ENCODE data around the gene KLF3.

DNA sequence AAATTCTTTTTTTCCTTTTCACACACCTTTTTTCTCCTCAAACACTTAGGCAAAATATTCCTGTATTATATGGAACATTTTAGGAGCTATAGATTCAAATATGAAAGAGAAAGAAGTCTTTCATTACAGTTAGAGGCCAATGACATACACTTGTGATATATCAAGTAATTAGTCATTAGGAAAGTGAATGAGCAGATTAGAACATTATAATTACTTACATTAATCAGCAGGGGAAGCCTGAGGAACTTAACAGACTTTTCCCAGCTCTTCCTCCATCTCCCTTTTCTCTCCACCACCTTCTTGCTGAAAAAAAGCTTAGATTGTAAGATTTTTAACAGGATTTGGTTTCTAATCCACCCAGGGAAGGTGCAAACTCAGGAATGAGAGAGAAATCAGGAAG, 29.6 kb downstream of the KLF3 start:
- TF ChIP-seq, protein P1, sequence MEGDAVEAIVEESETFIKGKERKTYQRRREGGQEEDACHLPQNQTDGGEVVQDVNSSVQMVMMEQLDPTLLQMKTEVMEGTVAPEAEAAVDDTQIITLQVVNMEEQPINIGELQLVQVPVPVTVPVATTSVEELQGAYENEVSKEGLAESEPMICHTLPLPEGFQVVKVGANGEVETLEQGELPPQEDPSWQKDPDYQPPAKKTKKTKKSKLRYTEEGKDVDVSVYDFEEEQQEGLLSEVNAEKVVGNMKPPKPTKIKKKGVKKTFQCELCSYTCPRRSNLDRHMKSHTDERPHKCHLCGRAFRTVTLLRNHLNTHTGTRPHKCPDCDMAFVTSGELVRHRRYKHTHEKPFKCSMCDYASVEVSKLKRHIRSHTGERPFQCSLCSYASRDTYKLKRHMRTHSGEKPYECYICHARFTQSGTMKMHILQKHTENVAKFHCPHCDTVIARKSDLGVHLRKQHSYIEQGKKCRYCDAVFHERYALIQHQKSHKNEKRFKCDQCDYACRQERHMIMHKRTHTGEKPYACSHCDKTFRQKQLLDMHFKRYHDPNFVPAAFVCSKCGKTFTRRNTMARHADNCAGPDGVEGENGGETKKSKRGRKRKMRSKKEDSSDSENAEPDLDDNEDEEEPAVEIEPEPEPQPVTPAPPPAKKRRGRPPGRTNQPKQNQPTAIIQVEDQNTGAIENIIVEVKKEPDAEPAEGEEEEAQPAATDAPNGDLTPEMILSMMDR (IDR thresholded peaks at IDR 0.05; ENCODE audit: low read length): no peak
- no peak for TF ChIP-seq EZH2 (optimal IDR thresholded peaks at IDR 0.05; ENCODE audit: low read depth, low read length)
